Activated CD4-positive, alpha-beta T cell treated with anti-CD3 and anti-CD28 coated beads, Interleukin-2, Interleukin-6, amounts not matched to agents 100 ng/mL and 50 ng/mL, durations not matched to agents 16 hours and 8 hours (primary cell): ENCODE measurements around the gene CNNM4.

ENCODE experiments used
- DNase-seq: peaks from one replicate; pipeline ENCODE4 v3.0.0-alpha.2; 2020

Gene CNNM4

DNA sequence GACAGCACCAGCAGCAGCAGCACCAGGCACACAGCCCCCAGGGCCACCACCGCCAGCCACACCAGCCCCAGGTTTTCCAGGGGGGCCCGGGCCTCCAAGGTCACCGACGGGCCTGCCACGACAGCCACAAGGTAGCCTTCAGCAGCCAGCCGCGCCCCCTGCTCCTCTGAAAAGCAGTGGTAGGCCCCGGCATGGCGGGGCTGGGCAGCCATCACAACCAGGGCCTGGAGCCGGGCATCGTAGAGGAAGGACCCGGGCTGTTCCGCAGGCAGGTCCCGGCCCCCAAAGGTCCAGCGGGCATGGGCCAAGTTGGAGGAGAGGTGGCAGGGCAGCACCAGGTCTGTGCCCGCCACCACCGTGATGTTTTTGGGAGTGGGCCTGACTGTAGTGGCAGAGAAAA lies 100.4 kb downstream of the CNNM4 start:
- DNase-seq, result no peak
